K562 (cell line): ENCODE measurements around the gene WWC2. TPM values are rescaled to one million over a fixed set of nuclear protein-coding genes. Genes with fewer than 3 reads are reported as not detected.

ENCODE experiments used
- CHCHD3 ChIP-seq: fragments of 250-450 bp; sonication (Bioruptor Pico); IDR thresholded peaks from 2 replicates; pipeline ENCODE4 v2.1.2; 2022; ENCODE audit warnings: mild to moderate bottlenecking
- CHD4 ChIP-seq: fragments of 200-600 bp; sonication (generic); IDR thresholded peaks from 3 replicates; pipeline ENCODE4 v1.6.1; 2012; ENCODE audit warnings: low read depth, mild to moderate bottlenecking, mixed read lengths, low read length, inconsistent platforms; ENCODE audit not compliant: insufficient read depth, insufficient replicate concordance, poor library complexity, severe bottlenecking
- ETV5 ChIP-seq: sonication (generic); formaldehyde crosslinking; IDR thresholded peaks from 2 replicates; pipeline ENCODE4 v1.4.0; 2020; ENCODE audit warnings: low read depth, mild to moderate bottlenecking, missing genetic modification reagents
- KLF6 ChIP-seq: fragments of 250-450 bp; sonication (Bioruptor Pico); IDR thresholded peaks from 2 replicates; pipeline ENCODE4 v1.4.0; 2020; ENCODE audit warnings: mild to moderate bottlenecking, moderate library complexity, borderline replicate concordance
- NEUROD1 ChIP-seq: fragments of 150-350 bp; IDR thresholded peaks from 2 replicates; pipeline ENCODE4 v1.6.1; 2014; ENCODE audit warnings: borderline replicate concordance, low read length, low read depth; ENCODE audit not compliant: partially characterized antibody
- YBX1 ChIP-seq: fragments of 450-650 bp; IDR thresholded peaks from 2 replicates; pipeline ENCODE4 v1.7.1; 2016; ENCODE audit warnings: mild to moderate bottlenecking
- ZNF12 ChIP-seq: sonication (generic); formaldehyde crosslinking; IDR thresholded peaks from 2 replicates; pipeline ENCODE4 v1.4.0; 2020; ENCODE audit warnings: mild to moderate bottlenecking, missing genetic modification reagents
- ZNF445 ChIP-seq: fragments of 250-450 bp; sonication (Bioruptor Pico); IDR thresholded peaks from 2 replicates; pipeline ENCODE4 v1.4.0; 2020; ENCODE audit warnings: low read depth, mild to moderate bottlenecking, moderate library complexity
- polyA plus RNA-seq, 8 experiments: library from polyadenylated mRNA; depleted of rRNA in 4 of 8; stranded (reverse) in 5 of 8; unstranded in 3 of 8; fragments of >200 nt; fragmentation: Nextera tagmentation in 2 of 8; fragmentation: Illumina TruSeq in 1 of 8; extraction: Ambion mirVana in 2 of 8; extraction: Trizol in 1 of 8; gene quantifications; 2 replicates each; pipeline versions ENCODE4 v1.2.1 to v1.2.3, GENCODE V29; 2011 to 2014; ENCODE audit warnings: inconsistent platforms in 1 of 8, missing spikeins in 1 of 8
- total RNA-seq, 7 experiments: library from RNA; depleted of rRNA in 6 of 7; stranded (reverse); fragments of >200 nt in 6 of 7; fragmentation: Illumina TruSeq in 2 of 7; extraction: Trizol in 2 of 7; gene quantifications; 2 replicates each; pipeline versions ENCODE4 v1.2.1 to v1.2.3, GENCODE V29; 2011 to 2021; ENCODE audit warnings: low replicate concordance in 1 of 7
- TF ChIP-seq, protein P1 (sequence below), 2 experiments: fragments of 200-800 bp in 1 of 2; sonication (Bioruptor generic) in 1 of 2; sonication (generic) in 1 of 2; formaldehyde crosslinking in 1 of 2; IDR thresholded peaks in 1 of 2; conservative IDR thresholded peaks in 1 of 2; 2 replicates each; pipeline versions ENCODE4 v1.5.0 to v1.6.1; 2016 to 2020; ENCODE audit warnings: missing compliant biosample characterization in 1 of 2, missing genetic modification characterization in 1 of 2, missing genetic modification reagents in 1 of 2
- TF ChIP-seq, protein P2 (sequence below): sonication (generic); formaldehyde crosslinking; IDR thresholded peaks from 2 replicates; pipeline ENCODE4 v1.8.1; 2023; ENCODE audit warnings: mild to moderate bottlenecking, missing genetic modification reagents
- TF ChIP-seq, protein P3 (sequence below): fragments of 450-650 bp; IDR thresholded peaks from 2 replicates; pipeline ENCODE4 v1.6.1; 2016; ENCODE audit warnings: missing biosample characterization, missing genetic modification characterization
- TF ChIP-seq, protein P4 (sequence below): fragments of 450-650 bp; IDR thresholded peaks from 2 replicates; pipeline ENCODE4 v1.6.1; 2016; ENCODE audit warnings: low read depth, mild to moderate bottlenecking, moderate library complexity
- TF ChIP-seq, protein P5 (sequence below): fragments of 250-450 bp; sonication (Bioruptor Pico); IDR thresholded peaks from 2 replicates; pipeline ENCODE4 v1.8.0; 2022; ENCODE audit warnings: inconsistent platforms
- TF ChIP-seq, protein P6 (sequence below), 2 experiments: fragments of 450-650 bp in 1 of 2; sonication (generic) in 1 of 2; formaldehyde crosslinking; conservative IDR thresholded peaks; 2 replicates each; pipeline versions ENCODE4 v1.4.0 to v1.8.1; 2020 to 2022; ENCODE audit warnings: mild to moderate bottlenecking in 1 of 2, missing genetic modification reagents in 1 of 2
- TF ChIP-seq, protein P7 (sequence below): sonication (generic); formaldehyde crosslinking; IDR thresholded peaks from 2 replicates; pipeline ENCODE4 v1.8.1; 2022; ENCODE audit warnings: missing genetic modification reagents

Gene WWC2
- total and polyA plus RNA-seq, 9 of the 15 experiments (the other 6 are each of a cell fraction or from before 2014, with no cell fraction given), result 3.7 to 39.4 (median 19.6) TPM

DNA sequence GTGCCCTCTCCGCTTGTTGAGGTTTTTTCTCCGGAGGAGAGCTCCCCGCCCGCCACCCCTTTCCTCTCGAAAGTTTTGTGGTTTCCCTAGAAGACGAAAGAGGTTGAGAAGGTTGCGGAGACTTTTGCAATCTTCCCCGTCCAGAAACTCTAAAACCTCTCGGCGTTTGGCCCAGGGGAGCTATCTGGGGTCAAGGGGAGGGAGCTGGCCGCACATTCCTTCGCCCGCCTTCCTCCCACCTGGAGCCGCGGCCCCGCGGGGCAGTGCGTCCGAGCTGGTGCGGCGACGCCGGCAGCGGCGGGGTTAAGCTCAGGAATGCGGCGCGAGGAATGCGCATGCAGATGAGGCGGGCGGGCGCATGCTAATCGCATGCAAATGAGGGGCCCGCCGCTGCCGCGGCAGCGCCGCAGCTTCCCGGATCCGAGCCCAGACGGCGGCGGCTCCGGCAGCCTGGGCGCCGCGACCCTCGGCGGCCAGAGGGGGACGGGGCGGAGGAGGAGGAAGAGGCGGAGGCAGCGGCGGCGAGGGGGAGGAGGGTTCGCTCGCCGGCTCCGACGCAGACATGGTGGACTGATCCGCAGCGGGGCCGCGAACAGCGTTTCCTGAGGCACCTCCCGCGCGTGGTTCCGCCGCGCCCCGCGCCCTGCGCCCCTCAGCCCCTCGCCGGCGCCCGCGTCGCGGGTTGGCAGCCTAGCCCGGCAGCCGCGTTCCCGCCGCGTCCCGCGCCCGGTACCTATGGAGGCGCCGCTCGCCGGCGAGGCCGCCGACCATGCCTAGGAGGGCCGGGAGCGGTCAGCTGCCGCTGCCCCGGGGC is at the start of gene WWC2 (continued):
- TF ChIP-seq CHD4, result no peak
- TF ChIP-seq, protein P1, sequence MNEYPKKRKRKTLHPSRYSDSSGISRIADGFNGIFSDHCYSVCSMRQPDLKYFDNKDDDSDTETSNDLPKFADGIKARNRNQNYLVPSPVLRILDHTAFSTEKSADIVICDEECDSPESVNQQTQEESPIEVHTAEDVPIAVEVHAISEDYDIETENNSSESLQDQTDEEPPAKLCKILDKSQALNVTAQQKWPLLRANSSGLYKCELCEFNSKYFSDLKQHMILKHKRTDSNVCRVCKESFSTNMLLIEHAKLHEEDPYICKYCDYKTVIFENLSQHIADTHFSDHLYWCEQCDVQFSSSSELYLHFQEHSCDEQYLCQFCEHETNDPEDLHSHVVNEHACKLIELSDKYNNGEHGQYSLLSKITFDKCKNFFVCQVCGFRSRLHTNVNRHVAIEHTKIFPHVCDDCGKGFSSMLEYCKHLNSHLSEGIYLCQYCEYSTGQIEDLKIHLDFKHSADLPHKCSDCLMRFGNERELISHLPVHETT (CRISPR knock-in tag; conservative IDR thresholded peaks at IDR 0.05 in 1 of 2, IDR thresholded peaks at IDR 0.05 in 1 of 2), result peak in 1 of 2 experiments; percentile 80; a peak in 2 of 4 replicates
- no peak for TF ChIP-seq KLF6
- no peak for TF ChIP-seq YBX1
- TF ChIP-seq, protein P2, sequence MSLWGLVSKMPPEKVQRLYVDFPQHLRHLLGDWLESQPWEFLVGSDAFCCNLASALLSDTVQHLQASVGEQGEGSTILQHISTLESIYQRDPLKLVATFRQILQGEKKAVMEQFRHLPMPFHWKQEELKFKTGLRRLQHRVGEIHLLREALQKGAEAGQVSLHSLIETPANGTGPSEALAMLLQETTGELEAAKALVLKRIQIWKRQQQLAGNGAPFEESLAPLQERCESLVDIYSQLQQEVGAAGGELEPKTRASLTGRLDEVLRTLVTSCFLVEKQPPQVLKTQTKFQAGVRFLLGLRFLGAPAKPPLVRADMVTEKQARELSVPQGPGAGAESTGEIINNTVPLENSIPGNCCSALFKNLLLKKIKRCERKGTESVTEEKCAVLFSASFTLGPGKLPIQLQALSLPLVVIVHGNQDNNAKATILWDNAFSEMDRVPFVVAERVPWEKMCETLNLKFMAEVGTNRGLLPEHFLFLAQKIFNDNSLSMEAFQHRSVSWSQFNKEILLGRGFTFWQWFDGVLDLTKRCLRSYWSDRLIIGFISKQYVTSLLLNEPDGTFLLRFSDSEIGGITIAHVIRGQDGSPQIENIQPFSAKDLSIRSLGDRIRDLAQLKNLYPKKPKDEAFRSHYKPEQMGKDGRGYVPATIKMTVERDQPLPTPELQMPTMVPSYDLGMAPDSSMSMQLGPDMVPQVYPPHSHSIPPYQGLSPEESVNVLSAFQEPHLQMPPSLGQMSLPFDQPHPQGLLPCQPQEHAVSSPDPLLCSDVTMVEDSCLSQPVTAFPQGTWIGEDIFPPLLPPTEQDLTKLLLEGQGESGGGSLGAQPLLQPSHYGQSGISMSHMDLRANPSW (CRISPR knock-in tag), result no peak
- no peak for TF ChIP-seq ZNF445 (CRISPR knock-in tag)
- TF ChIP-seq, protein P3, sequence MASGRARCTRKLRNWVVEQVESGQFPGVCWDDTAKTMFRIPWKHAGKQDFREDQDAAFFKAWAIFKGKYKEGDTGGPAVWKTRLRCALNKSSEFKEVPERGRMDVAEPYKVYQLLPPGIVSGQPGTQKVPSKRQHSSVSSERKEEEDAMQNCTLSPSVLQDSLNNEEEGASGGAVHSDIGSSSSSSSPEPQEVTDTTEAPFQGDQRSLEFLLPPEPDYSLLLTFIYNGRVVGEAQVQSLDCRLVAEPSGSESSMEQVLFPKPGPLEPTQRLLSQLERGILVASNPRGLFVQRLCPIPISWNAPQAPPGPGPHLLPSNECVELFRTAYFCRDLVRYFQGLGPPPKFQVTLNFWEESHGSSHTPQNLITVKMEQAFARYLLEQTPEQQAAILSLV, result no peak
- TF ChIP-seq, protein P4, sequence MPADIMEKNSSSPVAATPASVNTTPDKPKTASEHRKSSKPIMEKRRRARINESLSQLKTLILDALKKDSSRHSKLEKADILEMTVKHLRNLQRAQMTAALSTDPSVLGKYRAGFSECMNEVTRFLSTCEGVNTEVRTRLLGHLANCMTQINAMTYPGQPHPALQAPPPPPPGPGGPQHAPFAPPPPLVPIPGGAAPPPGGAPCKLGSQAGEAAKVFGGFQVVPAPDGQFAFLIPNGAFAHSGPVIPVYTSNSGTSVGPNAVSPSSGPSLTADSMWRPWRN, result no peak
- TF ChIP-seq ZNF12 (CRISPR knock-in tag), result no peak
- TF ChIP-seq CHCHD3, result no peak
- TF ChIP-seq NEUROD1, result peak; percentile 30
- TF ChIP-seq, protein P5, sequence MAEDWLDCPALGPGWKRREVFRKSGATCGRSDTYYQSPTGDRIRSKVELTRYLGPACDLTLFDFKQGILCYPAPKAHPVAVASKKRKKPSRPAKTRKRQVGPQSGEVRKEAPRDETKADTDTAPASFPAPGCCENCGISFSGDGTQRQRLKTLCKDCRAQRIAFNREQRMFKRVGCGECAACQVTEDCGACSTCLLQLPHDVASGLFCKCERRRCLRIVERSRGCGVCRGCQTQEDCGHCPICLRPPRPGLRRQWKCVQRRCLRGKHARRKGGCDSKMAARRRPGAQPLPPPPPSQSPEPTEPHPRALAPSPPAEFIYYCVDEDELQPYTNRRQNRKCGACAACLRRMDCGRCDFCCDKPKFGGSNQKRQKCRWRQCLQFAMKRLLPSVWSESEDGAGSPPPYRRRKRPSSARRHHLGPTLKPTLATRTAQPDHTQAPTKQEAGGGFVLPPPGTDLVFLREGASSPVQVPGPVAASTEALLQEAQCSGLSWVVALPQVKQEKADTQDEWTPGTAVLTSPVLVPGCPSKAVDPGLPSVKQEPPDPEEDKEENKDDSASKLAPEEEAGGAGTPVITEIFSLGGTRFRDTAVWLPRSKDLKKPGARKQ (CRISPR knock-in tag), result no peak
- TF ChIP-seq, protein P6, sequence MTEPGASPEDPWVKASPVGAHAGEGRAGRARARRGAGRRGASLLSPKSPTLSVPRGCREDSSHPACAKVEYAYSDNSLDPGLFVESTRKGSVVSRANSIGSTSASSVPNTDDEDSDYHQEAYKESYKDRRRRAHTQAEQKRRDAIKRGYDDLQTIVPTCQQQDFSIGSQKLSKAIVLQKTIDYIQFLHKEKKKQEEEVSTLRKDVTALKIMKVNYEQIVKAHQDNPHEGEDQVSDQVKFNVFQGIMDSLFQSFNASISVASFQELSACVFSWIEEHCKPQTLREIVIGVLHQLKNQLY (CRISPR knock-in tag; conservative IDR thresholded peaks at IDR 0.05), result no peak
- TF ChIP-seq, protein P7, sequence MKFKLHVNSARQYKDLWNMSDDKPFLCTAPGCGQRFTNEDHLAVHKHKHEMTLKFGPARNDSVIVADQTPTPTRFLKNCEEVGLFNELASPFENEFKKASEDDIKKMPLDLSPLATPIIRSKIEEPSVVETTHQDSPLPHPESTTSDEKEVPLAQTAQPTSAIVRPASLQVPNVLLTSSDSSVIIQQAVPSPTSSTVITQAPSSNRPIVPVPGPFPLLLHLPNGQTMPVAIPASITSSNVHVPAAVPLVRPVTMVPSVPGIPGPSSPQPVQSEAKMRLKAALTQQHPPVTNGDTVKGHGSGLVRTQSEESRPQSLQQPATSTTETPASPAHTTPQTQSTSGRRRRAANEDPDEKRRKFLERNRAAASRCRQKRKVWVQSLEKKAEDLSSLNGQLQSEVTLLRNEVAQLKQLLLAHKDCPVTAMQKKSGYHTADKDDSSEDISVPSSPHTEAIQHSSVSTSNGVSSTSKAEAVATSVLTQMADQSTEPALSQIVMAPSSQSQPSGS (CRISPR knock-in tag), result no peak
- TF ChIP-seq ETV5 (CRISPR knock-in tag), result no peak
